Suprapubic skin (tissue), 4 donors: Measurements from ENCODE around the gene CFLAR.

ENCODE experiments used
- POLR2A ChIP-seq, 2 donors: fragments of 450-650 bp; IDR thresholded peaks; one replicate each; pipeline ENCODE4 v1.6.1; 2017; ENCODE audit warnings: antibody characterized with exemption in 2 of 2, mild to moderate bottlenecking in 2 of 2, moderate library complexity in 2 of 2
- POLR2AphosphoS5 ChIP-seq, 3 donors: sonication (generic); formaldehyde crosslinking; IDR thresholded peaks; one replicate each; pipeline ENCODE4 v1.6.1; 2017; ENCODE audit warnings: antibody characterized with exemption in 3 of 3
- TF ChIP-seq, protein P1 (sequence below), 2 donors: fragments of 200-600 bp in 1 of 2; fragments of 450-650 bp in 1 of 2; sonication (generic) in 1 of 2; IDR thresholded peaks; one replicate each; pipeline ENCODE4 v1.5.1; 2016 to 2019; ENCODE audit warnings: antibody characterized with exemption in 2 of 2, mild to moderate bottlenecking in 1 of 2, moderate library complexity in 1 of 2

- TF ChIP-seq, protein P1, sequence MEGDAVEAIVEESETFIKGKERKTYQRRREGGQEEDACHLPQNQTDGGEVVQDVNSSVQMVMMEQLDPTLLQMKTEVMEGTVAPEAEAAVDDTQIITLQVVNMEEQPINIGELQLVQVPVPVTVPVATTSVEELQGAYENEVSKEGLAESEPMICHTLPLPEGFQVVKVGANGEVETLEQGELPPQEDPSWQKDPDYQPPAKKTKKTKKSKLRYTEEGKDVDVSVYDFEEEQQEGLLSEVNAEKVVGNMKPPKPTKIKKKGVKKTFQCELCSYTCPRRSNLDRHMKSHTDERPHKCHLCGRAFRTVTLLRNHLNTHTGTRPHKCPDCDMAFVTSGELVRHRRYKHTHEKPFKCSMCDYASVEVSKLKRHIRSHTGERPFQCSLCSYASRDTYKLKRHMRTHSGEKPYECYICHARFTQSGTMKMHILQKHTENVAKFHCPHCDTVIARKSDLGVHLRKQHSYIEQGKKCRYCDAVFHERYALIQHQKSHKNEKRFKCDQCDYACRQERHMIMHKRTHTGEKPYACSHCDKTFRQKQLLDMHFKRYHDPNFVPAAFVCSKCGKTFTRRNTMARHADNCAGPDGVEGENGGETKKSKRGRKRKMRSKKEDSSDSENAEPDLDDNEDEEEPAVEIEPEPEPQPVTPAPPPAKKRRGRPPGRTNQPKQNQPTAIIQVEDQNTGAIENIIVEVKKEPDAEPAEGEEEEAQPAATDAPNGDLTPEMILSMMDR (IDR thresholded peaks at IDR 0.05) = no peak
- no peak for TF ChIP-seq POLR2A (IDR thresholded peaks at IDR 0.05)
- TF ChIP-seq POLR2AphosphoS5 (IDR thresholded peaks at IDR 0.05) = no peak
These were observed 51.6 kb downstream of the CFLAR start for GRCh38 chr2:201167546-201167945.
